Measurements from ENCODE around the gene CCDC3.

CCDC3 gene

GRCh38 chr10:12888470-12888869 lies 113.0 kb downstream of the CCDC3 start:
- TF ChIP-seq CTCF (IDR thresholded peaks at IDR 0.05; ENCODE audit: low read depth, low read length, missing control alignments), result no peak
- in situ Hi-C loops (cut with HindIII; ENCODE audit: low sequenced_read_pairs), result loop anchor here (5.0 kb wide), 1 partner anchor 66 kb away; no protein-coding TSS in a partner anchor
- H3K4me3 ChIP-seq (ENCODE audit: low read depth, low read length), result no peak overlapping the region
- DNase-seq (ENCODE audit: low read depth), result no peak

GRCh38 chr10:12887780-12888179 lies 113.7 kb downstream of the CCDC3 start:
- no peak overlapping the region for H3K4me3 ChIP-seq (ENCODE audit: low read depth, low read length)
- DNase-seq (ENCODE audit: low read depth), result no peak
- in situ Hi-C loops (cut with HindIII; ENCODE audit: low sequenced_read_pairs), result loop anchor here (5.0 kb wide), 1 partner anchor 65 kb away; no protein-coding TSS in a partner anchor
- TF ChIP-seq CTCF (IDR thresholded peaks at IDR 0.05; ENCODE audit: low read depth, low read length, missing control alignments), result no peak

GRCh38 chr10:12884851-12885250 lies 116.7 kb downstream of the CCDC3 start:
- DNase-seq (ENCODE audit: low read depth), result no peak
- TF ChIP-seq CTCF (IDR thresholded peaks at IDR 0.05; ENCODE audit: low read depth, low read length, missing control alignments), result no peak
- H3K4me3 ChIP-seq (ENCODE audit: low read depth, low read length), result no peak overlapping the region
- in situ Hi-C loops (cut with HindIII; ENCODE audit: low sequenced_read_pairs), result loop anchor here (5.0 kb wide), 1 partner anchor 63 kb away; no protein-coding TSS in a partner anchor

- no peak overlapping the region for H3K4me3 ChIP-seq (ENCODE audit: low read depth, low read length)
- in situ Hi-C loops (cut with HindIII; ENCODE audit: low sequenced_read_pairs), result no loop called here
- no peak for TF ChIP-seq CTCF (IDR thresholded peaks at IDR 0.05; ENCODE audit: low read depth, low read length, missing control alignments)
- DNase-seq (ENCODE audit: low read depth), result no peak
Measured at GRCh38 chr10:12880423-12880822, 121.1 kb downstream of the CCDC3 start.

GRCh38 chr10:12877150-12877549 lies 124.4 kb downstream of the CCDC3 start:
- in situ Hi-C loops (cut with HindIII; ENCODE audit: low sequenced_read_pairs), result no loop called here
- H3K4me3 ChIP-seq (ENCODE audit: low read depth, low read length), result no peak overlapping the region
- no peak for DNase-seq (ENCODE audit: low read depth)
- TF ChIP-seq CTCF (IDR thresholded peaks at IDR 0.05; ENCODE audit: low read depth, low read length, missing control alignments), result no peak

- H3K4me3 ChIP-seq (ENCODE audit: low read depth, low read length), result no peak overlapping the region
- in situ Hi-C loops (cut with HindIII; ENCODE audit: low sequenced_read_pairs), result no loop called here
- no peak for TF ChIP-seq CTCF (IDR thresholded peaks at IDR 0.05; ENCODE audit: low read depth, low read length, missing control alignments)
- DNase-seq (ENCODE audit: low read depth), result no peak
Measured at GRCh38 chr10:12876266-12876665, 125.2 kb downstream of the CCDC3 start.

- H3K4me3 ChIP-seq (ENCODE audit: low read depth, low read length), result no peak overlapping the region
- TF ChIP-seq CTCF (IDR thresholded peaks at IDR 0.05; ENCODE audit: low read depth, low read length, missing control alignments), result no peak
- in situ Hi-C loops (cut with HindIII; ENCODE audit: low sequenced_read_pairs), result no loop called here
- DNase-seq (ENCODE audit: low read depth), result no peak
Measured at GRCh38 chr10:12875100-12875499, 126.4 kb downstream of the CCDC3 start.
